ENCODE measurements around the gene TMC5. TPM values are rescaled to one million over a fixed set of nuclear protein-coding genes. Genes with fewer than 3 reads are reported as not detected.
A peak's percentile ranks its signal among the peaks of the same experiment; 100 is the strongest.

Gene TMC5
- total RNA-seq, 4 donors from 2014 or later = 0.19 TPM; not detected in 3

- Histone ChIP-seq H3K27ac (peak overlapping the region; percentile 86 to 94 (median 90)), H3K9me3 (no peaks in the 10 kb centered on the region), H3K4me3 (peak overlapping the region in 3 of 4 donors; percentile 79 to 96 (median 95)), H3K4me1 (peaks cover 28 to 30% of the 10 kb centered on the region in 2 donors), H3K36me3 (no peaks in the 10 kb centered on the region), H3K27me3 (no peaks in the 10 kb centered on the region)
- in situ Hi-C loops (cut with MboI; ENCODE audit: low sequenced_read_pairs in 4 of 4) (loop anchor here in 1 of 4 donors (25.0 kb wide), 1 partner anchor 735 kb away; the partner anchor contains the start of gene RPS15A), intact Hi-C loops (cut with DNase I; ENCODE audit: low total_unique reads) (loop anchor here (1.0 to 5.0 kb wide), 4 partner anchors 33 to 720 kb away; partner anchors contain the start of genes ARL6IP1, COQ7, IQCK and KNOP1)
- no peak for ATAC-seq
- TF ChIP-seq POLR2A (IDR thresholded peaks at IDR 0.05) (no peak), CTCF (IDR thresholded peaks at IDR 0.05 in 4 of 5, conservative IDR thresholded peaks at IDR 0.05 in 1 of 5) (no peak)
- DNase-seq = no peak
Observed at GRCh38 chr16:19522397-19522732, 104.7 kb downstream of the TMC5 start.

- in situ Hi-C loops (cut with MboI; ENCODE audit: low sequenced_read_pairs in 4 of 4) (loop anchor here in 1 of 4 donors (25.0 kb wide), 1 partner anchor 735 kb away; the partner anchor contains the start of gene RPS15A), intact Hi-C loops (cut with DNase I; ENCODE audit: low total_unique reads) (loop anchor here (1.0 to 5.0 kb wide), 4 partner anchors 33 to 720 kb away; partner anchors contain the start of genes ARL6IP1, COQ7, IQCK and KNOP1)
- ATAC-seq (no peak), DNase-seq (no peak)
- TF ChIP-seq CTCF (IDR thresholded peaks at IDR 0.05 in 4 of 5, conservative IDR thresholded peaks at IDR 0.05 in 1 of 5) = no peak
- no peak for TF ChIP-seq POLR2A (IDR thresholded peaks at IDR 0.05)
- H3K9me3 ChIP-seq = no peaks in the 10 kb centered on the region
- H3K27me3 ChIP-seq = no peaks in the 10 kb centered on the region
- H3K36me3 ChIP-seq = peaks cover under 1 to 2% of the 10 kb centered on the region in 2 donors
- peaks cover 28 to 30% of the 10 kb centered on the region in 2 donors for H3K4me1 ChIP-seq
- peak overlapping the region in 2 of 4 donors; percentile 88 to 94 for H3K27ac ChIP-seq
- H3K4me3 ChIP-seq = no peak overlapping the region
Observed at GRCh38 chr16:19522760-19523159, 105.1 kb downstream of the TMC5 start.

GRCh38 chr16:19523184-19523558, 105.5 kb downstream of the TMC5 start:
- TF ChIP-seq CTCF (IDR thresholded peaks at IDR 0.05 in 4 of 5, conservative IDR thresholded peaks at IDR 0.05 in 1 of 5) (no peak), POLR2A (IDR thresholded peaks at IDR 0.05) (no peak)
- H3K4me1 ChIP-seq = peaks cover 28 to 30% of the 10 kb centered on the region in 2 donors
- peaks cover 2 to 6% of the 10 kb centered on the region in 2 donors for H3K36me3 ChIP-seq
- no peak for DNase-seq
- H3K4me3 ChIP-seq = peak overlapping the region in 1 of 4 donors; percentile 95
- in situ Hi-C loops (cut with MboI; ENCODE audit: low sequenced_read_pairs in 4 of 4) (loop anchor here in 1 of 4 donors (25.0 kb wide), 1 partner anchor 736 kb away; the partner anchor contains the start of gene RPS15A), intact Hi-C loops (cut with DNase I; ENCODE audit: low total_unique reads) (loop anchor here (5.0 kb wide), 2 partner anchors 194 to 721 kb away; partner anchors contain the start of genes ARL6IP1, IQCK and KNOP1)
- no peaks in the 10 kb centered on the region for H3K27me3 ChIP-seq
- H3K9me3 ChIP-seq = no peaks in the 10 kb centered on the region
- peak overlapping the region; percentile 30 to 68 (median 65) for H3K27ac ChIP-seq
- no peak for ATAC-seq

GRCh38 chr16:19523559-19524355, 106.1 kb downstream of the TMC5 start, which contains the start of gene CCP110:
Gene CCP110 (plus strand): TSS chr16:19523942. CDS start chr16:19527882, 3,940 bp downstream.
- TF ChIP-seq POLR2A (IDR thresholded peaks at IDR 0.05) = no peak
- TF ChIP-seq CTCF (IDR thresholded peaks at IDR 0.05 in 4 of 5, conservative IDR thresholded peaks at IDR 0.05 in 1 of 5) = no peak
- H3K9me3 ChIP-seq = no peaks in the 10 kb centered on the region
- ATAC-seq = peak; percentile 88 to 90
- intact Hi-C loops (cut with DNase I; ENCODE audit: low total_unique reads) (loop anchor here (2.0 to 5.0 kb wide), 3 partner anchors 19 to 721 kb away; partner anchors contain the start of genes ARL6IP1, IQCK and KNOP1), in situ Hi-C loops (cut with MboI; ENCODE audit: low sequenced_read_pairs in 4 of 4) (loop anchor here in 1 of 4 donors (25.0 kb wide), 1 partner anchor 736 kb away; the partner anchor contains the start of gene RPS15A)
- peaks cover 2 to 12% of the 10 kb centered on the region in 2 donors for H3K36me3 ChIP-seq
- DNase-seq = peak; percentile 94 to 95
- no peaks in the 10 kb centered on the region for H3K27me3 ChIP-seq
- H3K4me1 ChIP-seq = peaks cover 28 to 30% of the 10 kb centered on the region in 2 donors
- H3K27ac ChIP-seq = peak within 1 kb of the TSS; percentile 61 to 94 (median 66)
- peak within 1 kb of the TSS; percentile 81 to 98 (median 94) for H3K4me3 ChIP-seq

Measured in gastrocnemius medialis (tissue), 4 donors.